Spleen (tissue), 7 donors: ENCODE results near the gene NECTIN1.

Experiments used
- CTCF ChIP-seq, 11 experiments: fragments of 200-600 bp in 7 of 11; fragments of 450-650 bp in 4 of 11; sonication (generic) in 4 of 11; IDR thresholded peaks in 8 of 11; conservative IDR thresholded peaks in 3 of 11; 1 replicate in 7 of 11; 2 replicates in 4 of 11; pipeline versions ENCODE4 v1.4.0 to v1.8.0; 2016 to 2021; ENCODE audit warnings: antibody characterized with exemption in 11 of 11, inconsistent platforms in 4 of 11, mild to moderate bottlenecking in 1 of 11
- POLR2A ChIP-seq, 3 donors: fragments of 450-650 bp; IDR thresholded peaks; one replicate each; pipeline ENCODE4 v1.5.1; 2017; ENCODE audit warnings: antibody characterized with exemption in 3 of 3, mild to moderate bottlenecking in 1 of 3
- POLR2AphosphoS5 ChIP-seq, 3 donors: sonication (generic); formaldehyde crosslinking; IDR thresholded peaks; one replicate each; pipeline ENCODE4 v1.5.1; 2017; ENCODE audit warnings: antibody characterized with exemption in 3 of 3
- donor health status: DM: no; HTN: no; CAD: no; lungs with moderate emphysema.
- donor health status: DM: no; HTN: no; CAD: no.
- donor health status: DM: no; HTN: no; CAD: no.

GRCh38 chr11:119691701-119692539 is 37.1 kb downstream of the NECTIN1 start:
- no peak for TF ChIP-seq POLR2AphosphoS5 (IDR thresholded peaks at IDR 0.05)
- no peak for TF ChIP-seq CTCF (IDR thresholded peaks at IDR 0.05 in 8 of 11, conservative IDR thresholded peaks at IDR 0.05 in 3 of 11)
- TF ChIP-seq POLR2A (IDR thresholded peaks at IDR 0.05) = no peak
